Islet precursor cell (in vitro differentiated cells): ENCODE measurements around the gene MPG.

Experiments used
- DNase-seq: peaks from one replicate; pipeline ENCODE4 v3.0.0-alpha.2; 2018

Gene MPG

DNA sequence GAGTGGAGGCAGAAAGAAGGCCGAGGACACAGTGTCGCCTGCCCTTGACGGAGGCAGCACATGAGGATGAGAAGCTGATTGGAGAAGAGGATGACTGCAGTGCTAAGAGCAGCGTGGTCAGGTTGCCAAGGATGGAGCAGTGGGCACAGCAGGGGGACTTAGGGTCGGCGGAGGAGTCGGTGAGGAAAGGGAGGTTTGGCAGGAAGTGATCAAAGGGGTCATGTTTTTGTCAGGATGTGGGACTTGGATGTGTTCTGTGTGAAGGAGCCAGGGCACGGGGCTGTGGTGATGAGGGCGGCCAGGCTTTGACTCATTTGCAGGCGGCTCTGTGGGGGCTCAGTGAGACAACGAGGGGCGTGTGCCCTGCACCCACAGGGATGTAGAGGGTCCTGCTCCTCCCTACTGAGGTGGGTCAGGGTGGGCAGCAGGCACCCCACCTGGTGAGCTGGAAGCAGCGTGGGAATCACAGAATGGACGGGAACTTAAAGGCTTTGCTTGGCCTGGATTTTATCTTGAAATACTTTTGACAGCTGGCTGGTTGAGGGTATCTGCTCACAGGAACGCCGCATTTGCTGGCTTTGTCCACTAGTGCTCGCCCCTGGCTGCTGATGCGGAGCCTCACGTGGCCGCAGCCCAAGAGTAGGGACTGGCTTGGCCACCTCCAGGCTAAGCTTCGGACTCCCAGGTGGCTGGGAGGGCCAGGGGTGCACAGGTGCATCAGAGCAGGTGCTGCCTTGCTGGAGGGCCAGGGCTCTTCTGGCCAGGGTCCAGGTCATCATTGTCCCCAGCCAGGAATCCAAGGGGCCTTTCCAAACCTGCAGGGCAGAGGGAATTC is 6.0 kb downstream of the MPG start:
- no peak for DNase-seq

DNA sequence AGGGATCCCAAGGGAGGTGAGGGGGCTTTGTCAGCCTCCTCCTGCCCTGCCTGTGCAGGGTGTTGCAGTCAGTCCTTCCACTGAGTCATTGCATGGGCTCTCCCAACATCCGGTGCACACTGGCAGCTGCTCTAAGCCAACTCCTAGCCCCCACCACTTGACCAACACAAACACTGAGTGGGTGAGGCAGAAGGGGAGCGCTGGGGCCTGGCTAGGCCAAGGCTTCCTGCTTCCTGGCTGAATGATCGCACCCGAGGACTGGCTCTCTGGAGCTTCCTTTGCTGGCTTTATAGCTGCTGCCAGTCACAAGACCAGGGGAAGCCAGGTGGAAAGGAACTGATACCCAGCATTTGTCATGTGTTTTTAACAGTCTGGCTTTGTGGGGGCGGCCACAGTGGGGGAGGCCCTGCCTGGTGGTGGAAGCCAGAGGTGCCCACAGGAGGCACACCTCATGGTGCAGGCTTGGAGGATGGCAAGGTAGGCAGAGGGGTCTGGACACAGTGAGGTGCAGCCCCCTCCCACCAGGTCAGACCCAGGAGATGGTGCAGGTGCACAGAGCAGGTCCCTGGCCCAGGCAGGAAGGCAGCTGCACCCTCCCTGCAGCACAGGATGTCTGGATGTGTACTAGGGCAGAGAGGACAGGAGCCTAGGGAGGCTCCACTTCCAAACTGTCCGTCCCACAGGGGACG is 6.8 kb downstream of the MPG start:
- no peak for DNase-seq

DNA sequence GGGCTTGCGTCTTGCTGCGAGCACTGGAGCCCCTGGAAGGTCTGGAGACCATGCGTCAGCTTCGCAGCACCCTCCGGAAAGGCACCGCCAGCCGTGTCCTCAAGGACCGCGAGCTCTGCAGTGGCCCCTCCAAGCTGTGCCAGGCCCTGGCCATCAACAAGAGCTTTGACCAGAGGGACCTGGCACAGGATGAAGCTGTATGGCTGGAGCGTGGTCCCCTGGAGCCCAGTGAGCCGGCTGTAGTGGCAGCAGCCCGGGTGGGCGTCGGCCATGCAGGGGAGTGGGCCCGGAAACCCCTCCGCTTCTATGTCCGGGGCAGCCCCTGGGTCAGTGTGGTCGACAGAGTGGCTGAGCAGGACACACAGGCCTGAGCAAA is 7.4 kb downstream of the MPG start:
- DNase-seq, result no peak

DNA sequence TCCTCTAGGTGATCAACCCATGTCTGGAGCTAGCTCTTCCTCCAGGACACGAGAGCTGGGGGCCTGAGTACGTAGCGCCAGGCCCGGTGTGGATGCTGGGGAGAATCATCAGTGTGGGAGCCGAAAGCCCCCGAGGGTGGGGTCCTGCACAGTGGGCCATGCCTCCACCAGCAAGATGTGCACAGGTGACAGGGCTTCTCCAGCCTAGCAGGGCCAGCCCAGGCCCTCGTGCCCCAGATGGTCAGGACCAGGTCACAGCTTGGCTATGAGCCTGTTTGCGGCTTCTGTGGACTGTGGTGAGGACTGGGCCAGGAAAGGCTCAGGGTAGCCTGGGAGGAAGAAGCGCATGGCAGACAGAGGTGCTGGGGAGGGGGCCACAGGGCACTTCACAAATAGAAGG is 7.8 kb downstream of the MPG start:
- no peak for DNase-seq

DNA sequence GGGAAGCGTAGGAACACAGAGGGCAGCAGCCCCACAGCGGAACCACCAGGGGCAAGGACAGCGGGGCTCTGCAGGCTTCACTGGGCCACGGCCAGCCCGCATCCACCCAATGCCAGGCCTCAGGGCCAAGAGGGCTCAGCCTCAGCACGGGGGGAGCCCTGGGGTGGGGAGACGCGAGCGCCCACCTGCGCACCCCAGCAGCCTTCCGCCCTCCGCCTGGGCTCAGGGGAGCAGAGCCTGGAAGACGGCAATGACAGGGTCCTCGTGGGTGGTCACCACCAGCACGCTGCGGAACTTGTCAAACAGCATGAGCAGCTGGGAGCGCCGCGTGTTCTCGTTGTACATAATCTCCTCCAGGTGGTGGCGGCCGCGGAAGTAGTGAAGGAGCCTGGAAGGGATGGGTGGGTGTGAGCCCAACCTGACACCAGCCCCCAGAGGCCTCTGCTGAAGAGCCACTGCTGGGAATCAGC is 8.5 kb downstream of the MPG start:
- DNase-seq, result no peak

DNA sequence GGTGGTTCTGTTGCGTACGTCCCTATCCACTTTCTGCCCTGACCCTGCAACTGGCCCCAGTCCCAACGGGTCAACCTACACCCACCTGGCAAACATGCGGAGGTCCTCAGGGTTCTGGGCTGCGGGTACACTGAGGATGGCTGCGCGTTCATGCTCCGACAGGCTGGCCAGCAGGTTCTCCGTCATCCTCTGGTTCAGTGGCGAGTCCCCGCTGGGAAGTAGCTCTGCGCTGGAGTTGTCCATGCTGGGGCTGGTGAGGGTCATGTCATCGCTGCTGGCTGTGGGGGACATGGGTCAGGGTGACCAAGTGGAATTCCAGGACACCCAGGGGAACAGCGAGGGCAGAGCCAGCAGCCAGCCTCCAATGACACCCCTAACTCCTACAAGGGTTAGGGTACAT is 10.6 kb downstream of the MPG start:
- DNase-seq, result no peak

DNA sequence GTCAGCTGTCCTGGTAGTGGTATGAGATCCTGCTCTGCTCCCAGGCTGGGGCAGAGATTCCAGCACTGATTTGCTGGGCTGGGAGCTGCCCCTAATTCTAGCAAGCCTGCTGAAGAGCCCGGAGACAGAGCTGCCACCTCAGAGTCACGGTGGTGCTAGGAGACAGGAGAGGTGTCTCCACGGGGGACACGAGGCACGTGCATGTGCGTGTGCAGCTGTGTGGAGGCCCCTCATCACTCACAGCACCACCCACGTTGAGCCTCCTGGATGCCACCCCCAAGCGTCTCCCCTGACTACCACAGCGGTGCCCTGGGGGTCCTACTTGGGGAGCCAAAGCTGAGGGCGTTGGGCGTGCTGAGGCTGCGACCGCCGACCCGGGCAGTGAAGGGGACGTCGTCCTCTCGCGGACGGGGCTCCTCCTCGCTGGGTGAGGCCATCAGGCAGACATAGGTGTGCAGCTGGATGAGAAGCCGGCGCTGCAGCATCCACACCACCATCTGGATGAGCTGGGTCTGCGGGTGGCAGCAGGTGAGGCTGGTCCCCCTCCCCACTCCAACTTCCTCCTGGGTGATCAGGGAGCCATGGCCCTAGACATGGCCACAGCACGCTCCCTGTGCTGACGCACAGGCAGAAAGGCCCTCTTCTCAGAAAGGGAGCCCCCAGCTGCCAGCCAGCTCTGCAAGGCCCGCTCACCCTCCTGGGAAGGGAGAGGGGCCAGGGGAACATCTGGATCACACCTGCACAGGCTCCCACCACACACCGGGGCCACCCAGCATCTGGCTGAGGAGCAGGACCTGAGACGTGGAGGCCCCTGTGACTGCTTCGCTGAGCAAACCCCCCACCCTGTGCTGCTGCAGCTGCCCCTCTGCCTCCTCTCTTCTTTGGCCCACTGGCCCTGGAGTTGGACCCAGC is 11.6 kb downstream of the MPG start:
- DNase-seq, result no peak

DNA sequence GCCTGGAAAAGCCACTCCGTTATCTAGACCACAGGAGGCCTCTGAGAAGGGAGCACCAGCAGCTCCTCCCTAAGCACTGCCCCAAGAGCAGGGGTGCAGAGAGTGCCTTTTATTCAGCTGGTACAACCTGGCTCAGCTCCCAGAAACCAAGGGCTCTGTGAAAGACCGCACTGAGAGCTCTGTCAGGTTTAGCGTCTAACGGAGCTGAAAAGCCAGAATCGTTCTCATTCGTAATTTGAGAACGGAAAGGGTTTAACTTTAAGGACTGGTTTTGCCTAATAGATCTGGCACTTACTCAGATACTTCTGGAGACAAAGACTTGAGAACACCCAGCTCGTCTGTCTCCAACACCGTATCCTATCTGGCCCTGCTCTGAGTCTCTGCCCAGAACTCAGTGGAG is 13.5 kb downstream of the MPG start:
- no peak for DNase-seq

DNA sequence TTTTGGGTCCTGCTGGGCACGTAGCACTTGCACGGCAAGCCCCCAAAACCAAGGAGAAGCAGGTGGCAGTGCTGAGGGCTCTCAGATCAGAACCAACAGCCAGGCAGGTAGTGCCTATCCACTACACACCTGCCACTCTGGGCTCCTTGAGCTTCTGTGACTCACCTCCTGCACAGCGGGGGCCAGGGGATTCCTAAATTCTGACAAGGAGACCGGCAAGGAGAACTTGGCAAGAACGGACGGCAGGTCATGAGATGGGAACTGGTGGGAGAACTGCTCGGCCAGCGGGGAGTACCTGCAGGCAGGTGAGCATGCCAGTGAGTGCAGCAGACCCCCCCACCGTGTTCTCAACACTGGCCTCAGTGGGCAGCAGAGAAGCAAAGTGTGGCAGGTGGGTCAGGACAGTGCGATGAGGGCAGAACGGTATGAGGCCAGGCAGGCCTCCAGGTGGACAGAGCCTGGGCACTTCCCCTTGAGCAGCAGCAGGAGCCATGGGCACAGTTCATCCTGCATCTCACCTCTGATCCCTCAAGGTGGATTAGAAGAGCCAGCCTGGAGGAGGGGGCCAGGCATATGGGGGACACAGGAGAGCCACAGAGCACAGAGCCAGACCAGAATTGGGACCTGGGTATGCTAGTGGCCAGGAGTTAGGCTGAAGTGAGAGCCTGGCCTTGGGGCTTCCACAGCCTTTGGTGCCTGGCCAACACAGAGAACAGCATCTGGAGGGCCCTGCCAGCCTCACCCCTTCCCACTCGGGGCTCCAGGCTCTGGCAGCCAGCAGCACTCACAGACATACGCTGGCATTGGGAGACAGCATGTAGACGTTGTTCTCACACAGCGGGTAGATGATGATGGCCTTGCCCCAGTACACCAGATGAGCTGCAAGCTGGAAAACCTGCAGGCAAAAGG is 14.7 kb downstream of the MPG start:
- DNase-seq, result peak; percentile 42

DNA sequence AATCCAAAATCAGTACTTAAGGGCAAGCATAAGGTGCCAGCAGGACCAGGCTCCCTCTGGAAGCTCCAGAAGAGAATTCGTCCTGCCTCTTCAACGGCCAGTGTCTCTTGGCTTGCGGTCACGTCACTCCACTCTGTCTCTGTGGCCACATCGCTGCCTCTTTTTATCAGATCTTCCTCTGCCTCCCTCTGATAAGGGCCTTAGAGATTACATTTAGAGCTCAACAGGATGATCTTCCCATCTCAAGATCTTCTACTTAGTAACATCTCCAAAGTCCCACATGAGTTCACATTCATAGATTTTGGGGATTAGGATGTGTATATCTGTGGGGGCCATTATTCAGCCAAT is 16.9 kb downstream of the MPG start:
- no peak for DNase-seq

DNA sequence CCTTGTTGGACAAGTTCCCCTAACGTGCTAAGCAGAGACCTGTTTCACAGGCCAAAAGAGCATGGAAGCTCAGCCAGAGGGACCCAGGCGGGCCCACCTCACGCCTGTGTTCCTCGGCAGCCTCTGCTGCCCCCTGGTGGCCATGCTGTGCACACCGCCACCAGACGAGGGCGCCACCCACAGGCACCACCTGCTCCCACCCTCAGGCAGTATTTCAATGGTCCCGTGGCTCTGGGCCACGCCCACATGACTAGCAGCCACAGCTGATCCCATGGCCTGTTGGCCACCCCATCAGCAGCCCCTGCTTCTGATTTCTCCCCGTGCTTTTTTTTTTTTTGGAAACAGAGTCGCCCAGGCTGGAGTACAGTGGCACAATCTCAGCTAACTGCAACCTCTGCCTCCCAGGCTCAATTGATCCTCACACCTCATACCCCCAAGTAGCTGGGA is 18.9 kb downstream of the MPG start:
- peak; percentile 93 for DNase-seq

DNA sequence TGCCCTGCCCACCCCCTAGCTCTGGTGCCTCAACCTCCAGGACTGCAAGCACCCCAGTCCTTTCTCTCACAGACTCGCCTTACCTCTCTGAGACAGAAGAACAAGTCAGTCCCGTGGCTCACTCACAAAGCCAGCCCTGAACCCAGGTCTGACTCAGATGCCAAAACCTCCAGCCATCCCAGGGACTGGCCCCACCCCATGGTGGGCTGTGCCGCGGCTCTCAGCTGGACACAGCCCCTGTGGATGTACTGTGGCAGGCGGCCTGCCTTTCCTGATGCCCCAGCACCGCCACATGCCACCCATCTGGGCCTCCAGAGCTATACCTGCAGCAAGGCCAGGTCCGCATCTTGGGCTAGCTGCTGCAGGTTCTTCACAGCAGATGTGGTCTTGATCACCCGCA is 19.8 kb downstream of the MPG start:
- peak; percentile 80 for DNase-seq

DNA sequence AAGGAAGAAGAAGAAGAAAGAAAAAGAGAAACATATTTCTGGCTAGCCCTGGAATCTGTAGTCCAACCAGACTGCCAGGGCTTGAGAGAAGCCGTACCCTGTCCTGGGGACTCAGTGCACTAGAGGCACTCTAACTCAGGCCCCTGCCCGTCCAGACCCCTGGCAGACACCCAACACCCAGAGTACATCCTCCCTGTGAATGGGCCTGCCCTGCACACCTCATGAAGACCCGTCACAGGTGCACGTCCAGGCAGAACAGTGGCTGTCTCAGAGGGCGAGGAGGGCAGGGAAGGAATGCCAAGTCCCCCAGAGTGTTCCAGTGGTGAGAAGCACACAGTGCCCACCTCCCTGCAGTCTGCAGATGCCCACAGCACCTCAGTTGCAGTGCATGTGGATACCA is 23.0 kb downstream of the MPG start:
- DNase-seq, result peak; percentile 29

DNA sequence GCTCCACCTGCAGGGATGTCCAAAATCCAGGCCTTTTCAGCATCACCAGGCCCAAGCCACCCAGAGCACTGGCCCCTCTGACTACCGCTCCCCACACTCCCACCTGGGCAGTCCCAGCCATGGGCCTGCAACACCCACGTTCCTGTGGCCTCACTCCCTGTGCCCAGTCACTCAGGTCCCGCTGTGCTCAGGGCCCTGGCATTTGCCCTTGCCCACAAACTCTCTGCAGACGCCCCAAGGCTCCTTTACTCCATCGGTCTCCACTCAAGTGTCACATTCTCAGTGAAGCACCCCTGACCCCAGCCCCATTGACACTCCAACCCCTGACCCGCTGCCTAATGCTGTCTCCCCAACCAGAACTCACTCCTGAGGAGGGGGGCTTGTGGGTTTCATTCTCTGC is 23.6 kb downstream of the MPG start:
- peak; percentile 48 for DNase-seq

DNA sequence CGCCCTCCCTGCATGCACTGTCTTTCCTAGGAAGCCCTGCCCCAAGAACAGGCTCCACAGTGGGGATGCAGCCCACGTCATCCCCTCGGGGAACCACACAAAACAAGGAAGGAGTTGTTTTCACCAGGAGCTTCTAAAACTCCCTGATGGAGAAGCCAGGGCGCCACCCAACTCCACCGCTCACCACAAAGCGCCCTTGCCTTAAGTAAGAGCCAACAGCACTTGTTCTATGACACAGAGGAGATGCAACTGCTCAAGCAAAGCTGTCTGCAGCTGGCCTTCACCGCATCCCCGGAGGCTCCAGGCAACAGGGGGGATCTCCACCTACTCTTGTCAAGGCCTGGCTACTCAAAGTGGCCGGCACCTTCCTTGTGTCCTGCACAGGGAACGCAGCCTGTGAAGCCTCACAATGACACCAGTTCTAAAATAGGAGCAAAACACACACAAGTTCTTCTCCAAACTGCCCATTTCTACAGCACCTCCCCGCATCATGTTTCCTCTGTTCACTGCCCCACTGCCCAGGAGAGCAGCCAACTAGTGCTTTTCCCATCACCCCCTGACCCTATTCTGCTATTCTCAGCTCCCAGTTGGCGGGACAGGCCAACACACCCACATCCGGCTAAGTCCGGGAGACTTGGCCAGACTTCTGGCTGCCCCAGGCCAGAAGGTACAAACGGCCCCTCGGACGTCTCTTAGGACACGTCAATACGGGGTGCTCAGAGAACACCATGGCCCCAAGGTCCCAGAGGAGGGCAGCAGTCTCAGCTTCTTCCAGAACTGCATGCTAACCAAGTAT is 24.2 kb downstream of the MPG start:
- no peak for DNase-seq

DNA sequence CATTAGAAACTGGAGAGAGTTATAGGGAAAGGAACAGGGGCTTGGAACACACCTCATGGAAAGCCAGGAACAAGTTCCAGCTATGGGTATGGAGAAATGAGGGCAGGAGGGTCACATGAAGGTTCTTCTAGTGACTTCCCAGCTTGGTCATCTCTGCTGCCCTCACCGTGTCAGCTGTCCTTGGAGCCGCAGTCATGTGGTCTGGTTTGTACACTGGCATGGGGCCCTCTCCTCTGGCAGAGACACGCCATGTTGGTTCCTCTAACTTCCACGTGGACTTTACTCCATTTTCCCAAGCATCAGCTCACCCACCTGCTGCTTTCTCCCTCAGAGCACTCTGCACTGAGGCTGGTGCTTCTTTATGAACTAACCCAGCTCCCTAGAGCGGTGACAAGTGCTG is 26.3 kb downstream of the MPG start:
- DNase-seq, result no peak

DNA sequence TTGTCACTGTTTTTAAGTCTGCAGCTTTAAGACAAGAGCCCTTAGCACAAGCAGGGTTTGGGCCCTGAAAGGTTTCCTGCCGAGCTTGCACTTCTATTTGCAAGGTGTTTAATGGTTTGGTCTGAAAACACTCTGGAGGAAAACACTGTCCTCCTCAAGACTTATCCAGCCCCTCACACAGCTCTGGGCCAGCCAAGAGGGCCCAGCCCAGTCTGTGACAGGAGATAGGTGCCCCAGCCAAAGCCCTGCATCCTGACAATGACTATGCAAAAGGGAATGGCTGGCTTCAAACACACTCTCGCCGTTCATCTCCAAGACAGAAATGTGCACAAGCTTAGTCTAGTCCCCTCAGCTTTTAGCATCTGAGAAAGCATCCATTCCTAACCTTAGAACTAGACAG is 26.9 kb downstream of the MPG start:
- no peak for DNase-seq

DNA sequence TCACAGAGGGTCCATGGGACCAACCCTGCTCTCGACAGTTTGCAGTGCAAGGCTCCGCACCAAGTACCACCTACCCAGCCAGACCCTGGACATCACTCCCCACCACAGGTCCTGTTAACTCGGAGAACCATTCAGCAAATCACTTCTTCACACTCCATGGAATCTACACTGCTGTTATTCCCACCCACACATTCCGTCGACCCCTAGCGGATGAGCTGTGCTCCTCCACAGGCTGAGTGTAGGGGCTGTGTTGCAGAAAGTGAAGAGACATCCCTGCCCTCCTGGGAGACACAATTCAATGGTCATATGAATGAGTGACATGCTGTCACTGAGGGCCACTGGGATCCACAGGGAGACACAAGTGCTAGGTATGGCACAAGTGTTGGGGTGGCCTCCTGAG is 27.5 kb downstream of the MPG start:
- DNase-seq, result no peak

DNA sequence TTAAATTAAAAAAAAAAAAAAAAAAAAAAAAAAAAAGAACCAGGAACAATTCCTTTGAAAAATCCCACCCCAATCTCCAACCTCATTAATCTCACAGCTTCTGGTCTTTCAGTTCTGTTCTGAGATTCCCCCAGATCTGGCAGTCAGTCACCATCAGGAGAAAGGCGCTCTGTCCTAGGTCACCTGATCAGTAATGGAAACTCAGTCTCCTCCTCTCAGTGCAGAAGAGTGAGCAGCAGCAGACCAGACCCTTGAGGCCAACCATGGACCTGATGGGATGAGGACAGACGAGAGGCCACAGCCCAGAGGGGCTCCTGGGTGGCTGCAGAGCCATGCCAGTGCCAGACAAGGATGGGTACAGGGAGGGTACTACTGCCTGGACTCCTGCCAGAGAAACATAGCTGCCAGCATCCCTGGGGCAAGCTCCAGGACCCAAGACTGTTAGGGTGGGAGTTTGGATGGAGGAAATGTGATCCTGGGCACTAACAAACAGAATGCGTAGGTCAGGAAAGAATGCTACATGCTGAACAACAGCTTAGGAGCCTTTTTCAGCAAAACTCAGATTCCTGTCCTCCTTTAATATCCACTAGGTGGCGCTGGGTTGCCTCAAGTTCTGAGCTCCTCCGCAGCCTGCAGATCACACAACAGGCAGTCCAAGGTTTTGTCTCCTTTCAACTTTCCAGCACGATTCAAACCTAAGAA is 28.7 kb downstream of the MPG start:
- peak; percentile 77 for DNase-seq

DNA sequence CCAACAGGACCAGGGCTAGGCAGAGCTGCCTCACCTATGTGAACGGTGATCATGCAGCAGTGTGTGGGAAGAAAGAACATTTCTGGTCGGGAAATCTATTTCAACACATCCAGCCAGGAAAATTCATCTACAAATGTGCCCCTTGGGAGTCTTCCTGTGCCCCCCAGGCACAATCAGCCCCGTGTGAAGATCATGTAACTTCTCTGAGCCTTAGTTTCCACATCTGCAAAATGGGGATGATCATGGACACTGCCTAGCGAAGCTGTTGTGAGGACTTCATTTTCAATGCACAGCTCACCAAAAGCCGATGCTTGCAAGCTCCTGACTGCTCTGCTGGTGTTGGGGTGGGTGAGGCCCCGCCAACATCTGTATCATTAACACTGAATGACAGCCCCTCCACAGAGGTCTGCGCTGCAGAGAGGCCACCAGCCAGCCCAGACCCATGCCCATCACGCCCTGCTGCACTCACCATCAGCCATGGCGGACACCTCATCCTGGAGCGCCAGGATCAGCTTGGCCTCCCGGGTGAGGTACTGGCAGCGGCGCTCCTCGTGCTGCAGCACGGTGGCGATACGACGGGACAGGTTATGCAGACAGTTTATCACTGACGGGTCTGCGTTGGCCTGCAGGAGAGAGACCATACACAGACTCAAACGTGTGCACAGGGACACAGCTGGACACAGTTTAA is 34.3 kb downstream of the MPG start:
- no peak for DNase-seq
